SK-N-SH (cell line): ENCODE measurements around the gene PSME2. TPM values are rescaled to one million over a fixed set of nuclear protein-coding genes. Genes with fewer than 3 reads are reported as not detected.
A peak's percentile ranks its signal among the peaks of the same experiment; 100 is the strongest.

Source experiments
- CTCF ChIA-PET: fragments of 300-600, 350-600 bp; formaldehyde crosslinking; extraction: SDS; loops from one replicate; lab custom pipeline; 2021; lab: Yijun Ruan, JAX
- POLR2A ChIA-PET: fragments of 350-600 bp; sonication (Branson Sonifier 250); formaldehyde crosslinking; extraction: SDS; loops from one replicate; lab custom pipeline; 2020; ENCODE audit warnings: antibody characterized with exemption, inconsistent platforms; lab: Yijun Ruan, JAX
- DNase-seq: peaks from one replicate; pipeline ENCODE4 v3.0.0; 2012
- H2AFZ ChIP-seq: fragments of 200-600 bp; sonication (generic); 2 replicates; pipeline ENCODE4 v1.8.1; 2016; ENCODE audit warnings: antibody characterized with exemption, mild to moderate bottlenecking, low read depth
- H3F3A ChIP-seq: fragments of 200-600 bp; sonication (generic); replicated peaks from 2 replicates; pipeline ENCODE3; 2016; ENCODE audit warnings: antibody characterized with exemption, mild to moderate bottlenecking; ENCODE audit not compliant: insufficient read depth
- H3K27ac ChIP-seq, 2 experiments: fragments of 200-500 bp in 1 of 2; fragments of 200-600 bp in 1 of 2; sonication (Bioruptor generic) in 1 of 2; sonication (generic), shearing (Covaris generic) in 1 of 2; 2 replicates each; pipeline versions ENCODE4 v1.5.1 to v1.6.1; 2014 to 2016; ENCODE audit warnings: low read depth in 2 of 2, inconsistent platforms in 1 of 2, low read length in 1 of 2, mild to moderate bottlenecking in 1 of 2, mixed read lengths in 1 of 2
- H3K27me3 ChIP-seq: fragments of 200-600 bp; sonication (generic), shearing (Covaris generic); 2 replicates; pipeline ENCODE4 v1.6.1; 2016; ENCODE audit warnings: mixed run types; ENCODE audit not compliant: insufficient read depth
- H3K36me3 ChIP-seq, 2 experiments: fragments of 200-500 bp in 1 of 2; fragments of 200-600 bp in 1 of 2; sonication (Bioruptor generic) in 1 of 2; sonication (generic) in 1 of 2; replicated peaks in 1 of 2; 2 replicates each; pipeline versions ENCODE3 to v1.5.1; 2014 to 2016; ENCODE audit warnings: low read length in 1 of 2, mild to moderate bottlenecking in 1 of 2; ENCODE audit not compliant: insufficient read depth in 2 of 2, control insufficient read depth in 1 of 2
- H3K4me1 ChIP-seq, 2 experiments: fragments of 200-500 bp in 1 of 2; fragments of 200-600 bp in 1 of 2; sonication (Bioruptor generic) in 1 of 2; sonication (generic), shearing (Covaris generic) in 1 of 2; 2 replicates each; pipeline versions ENCODE4 v1.5.1 to v1.6.1; 2014 to 2016; ENCODE audit warnings: low read depth in 1 of 2, low read length in 1 of 2, mixed run types in 1 of 2; ENCODE audit not compliant: insufficient read depth in 2 of 2, control insufficient read depth in 1 of 2
- H3K4me2 ChIP-seq: fragments of 200-600 bp; sonication (generic), shearing (Covaris generic); 2 replicates; pipeline ENCODE4 v1.6.1; 2017; ENCODE audit warnings: mixed run types
- H3K4me3 ChIP-seq, 2 experiments: fragments of 200-500 bp in 1 of 2; fragments of 200-600 bp in 1 of 2; sonication (Bioruptor generic) in 1 of 2; sonication (generic), shearing (Covaris generic) in 1 of 2; 2 replicates each; pipeline versions ENCODE4 v1.5.1 to v1.8.1; 2014 to 2016; ENCODE audit warnings: low read depth in 2 of 2, inconsistent platforms in 1 of 2, low read length in 1 of 2, mild to moderate bottlenecking in 1 of 2, mixed read lengths in 1 of 2, moderate library complexity in 1 of 2
- H3K79me2 ChIP-seq: fragments of 200-600 bp; sonication (generic); 2 replicates; pipeline ENCODE4 v1.8.1; 2017; ENCODE audit warnings: mild to moderate bottlenecking; ENCODE audit not compliant: insufficient read depth
- H3K9ac ChIP-seq: fragments of 200-600 bp; sonication (generic); 2 replicates; pipeline ENCODE4 v1.6.1; 2017; ENCODE audit warnings: mixed run types
- H3K9me2 ChIP-seq: fragments of 200-600 bp; sonication (generic); 2 replicates; pipeline ENCODE4 v1.6.1; 2017; ENCODE audit warnings: mixed run types
- H3K9me3 ChIP-seq: fragments of 200-600 bp; sonication (generic); 2 replicates; pipeline ENCODE4 v1.6.1; 2017; ENCODE audit warnings: mixed run types, mild to moderate bottlenecking, moderate library complexity
- H4K20me1 ChIP-seq: fragments of 200-600 bp; sonication (generic); 2 replicates; pipeline ENCODE4 v1.6.1; 2017; ENCODE audit warnings: mild to moderate bottlenecking, mixed run types; ENCODE audit not compliant: insufficient read depth
- CHD2 ChIP-seq: fragments of 150-350 bp; IDR thresholded peaks from 2 replicates; pipeline ENCODE4 v1.6.1; 2018; ENCODE audit warnings: low read length; ENCODE audit not compliant: partially characterized antibody
- ELF1 ChIP-seq: IDR thresholded peaks from 2 replicates; pipeline ENCODE4 v1.4.0; 2012
- EP300 ChIP-seq, 2 experiments: IDR thresholded peaks; 2 replicates each; pipeline versions ENCODE4 v1.4.0 to v1.6.1; 2012; ENCODE audit warnings: borderline replicate concordance in 1 of 2, low read depth in 1 of 2, low read length in 1 of 2
- EZH2phosphoT487 ChIP-seq: fragments of 200-600 bp; sonication (generic); IDR thresholded peaks from 2 replicates; pipeline ENCODE4 v1.6.1; 2017; ENCODE audit warnings: low read depth, mixed run types, mild to moderate bottlenecking, antibody characterized with exemption, moderate library complexity, borderline replicate concordance
- FOXM1 ChIP-seq: IDR thresholded peaks from 2 replicates; pipeline ENCODE4 v1.4.0; 2012; ENCODE audit warnings: low read depth, mild to moderate bottlenecking
- GABPA ChIP-seq: IDR thresholded peaks from 2 replicates; pipeline ENCODE4 v1.4.0; 2012; ENCODE audit warnings: low read depth, mild to moderate bottlenecking
- JUND ChIP-seq: IDR thresholded peaks from 2 replicates; pipeline ENCODE4 v1.4.0; 2012
- MEF2A ChIP-seq: IDR thresholded peaks from 2 replicates; pipeline ENCODE4 v1.4.0; 2012; ENCODE audit warnings: low read depth, borderline replicate concordance
- MXI1 ChIP-seq: IDR thresholded peaks from 2 replicates; pipeline ENCODE4 v1.6.1; 2012; ENCODE audit warnings: mild to moderate bottlenecking, low read depth, low read length, improper control_type of control experiment
- NRF1 ChIP-seq: IDR thresholded peaks from 2 replicates; pipeline ENCODE4 v1.6.1; 2012; ENCODE audit warnings: low read depth, mild to moderate bottlenecking, low read length
- RAD21 ChIP-seq: IDR thresholded peaks from 2 replicates; pipeline ENCODE4 v1.6.1; 2012; ENCODE audit warnings: mild to moderate bottlenecking, low read length
- RFX5 ChIP-seq: IDR thresholded peaks from 2 replicates; pipeline ENCODE4 v1.6.1; 2012; ENCODE audit warnings: mild to moderate bottlenecking, improper control_type of control experiment, low read length
- SMC3 ChIP-seq: IDR thresholded peaks from 2 replicates; pipeline ENCODE4 v1.6.1; 2012; ENCODE audit warnings: low read depth, low read length, improper control_type of control experiment
- TAF1 ChIP-seq: IDR thresholded peaks from 2 replicates; pipeline ENCODE4 v1.6.1; 2012; ENCODE audit warnings: low read depth, mild to moderate bottlenecking, low read length, moderate library complexity, borderline replicate concordance
- TCF12 ChIP-seq: IDR thresholded peaks from 2 replicates; pipeline ENCODE4 v1.4.0; 2012
- TEAD4 ChIP-seq: IDR thresholded peaks from 2 replicates; pipeline ENCODE4 v1.4.0; 2012; ENCODE audit warnings: mild to moderate bottlenecking, borderline replicate concordance; ENCODE audit not compliant: insufficient read depth
- WGBS: methylation state at CpG from one replicate; pipeline ENCODE4 v1.1.6; 2017; ENCODE audit warnings: low lambda C conversion rate; 5-methylcytosine and 5-hydroxymethylcytosine counted together
- polyA plus RNA-seq, 3 experiments: library from polyadenylated mRNA; depleted of rRNA; stranded (reverse); fragments of >200 nt; gene quantifications; 2 replicates each; pipeline ENCODE4 v1.2.3, GENCODE V29; 2012
- TF ChIP-seq, protein P1 (sequence below): IDR thresholded peaks from 2 replicates; pipeline ENCODE4 v1.4.0; 2012; ENCODE audit warnings: low read depth, borderline replicate concordance
- TF ChIP-seq, protein P2 (sequence below): fragments of 150-350 bp; IDR thresholded peaks from 2 replicates; pipeline ENCODE4 v1.6.1; 2017; ENCODE audit warnings: antibody characterized with exemption, low read length, low read depth, borderline replicate concordance
- TF ChIP-seq, protein P3 (sequence below): fragments of 150-350 bp; IDR thresholded peaks from 2 replicates; pipeline ENCODE4 v1.6.1; 2016; ENCODE audit warnings: mild to moderate bottlenecking, low read depth, low read length
- TF ChIP-seq, protein P4 (sequence below): IDR thresholded peaks from 2 replicates; pipeline ENCODE4 v1.4.0; 2012; ENCODE audit warnings: low read depth, borderline replicate concordance
- TF ChIP-seq, protein P5 (sequence below): IDR thresholded peaks from 2 replicates; pipeline ENCODE4 v1.4.0; 2012; ENCODE audit warnings: low read depth
- TF ChIP-seq, protein P6 (sequence below): IDR thresholded peaks from 2 replicates; pipeline ENCODE4; 2012

PSME2 gene
- polyA plus RNA-seq, 1 of the 3 experiments (the other 2 are of a cell fraction), result 147 TPM

DNA sequence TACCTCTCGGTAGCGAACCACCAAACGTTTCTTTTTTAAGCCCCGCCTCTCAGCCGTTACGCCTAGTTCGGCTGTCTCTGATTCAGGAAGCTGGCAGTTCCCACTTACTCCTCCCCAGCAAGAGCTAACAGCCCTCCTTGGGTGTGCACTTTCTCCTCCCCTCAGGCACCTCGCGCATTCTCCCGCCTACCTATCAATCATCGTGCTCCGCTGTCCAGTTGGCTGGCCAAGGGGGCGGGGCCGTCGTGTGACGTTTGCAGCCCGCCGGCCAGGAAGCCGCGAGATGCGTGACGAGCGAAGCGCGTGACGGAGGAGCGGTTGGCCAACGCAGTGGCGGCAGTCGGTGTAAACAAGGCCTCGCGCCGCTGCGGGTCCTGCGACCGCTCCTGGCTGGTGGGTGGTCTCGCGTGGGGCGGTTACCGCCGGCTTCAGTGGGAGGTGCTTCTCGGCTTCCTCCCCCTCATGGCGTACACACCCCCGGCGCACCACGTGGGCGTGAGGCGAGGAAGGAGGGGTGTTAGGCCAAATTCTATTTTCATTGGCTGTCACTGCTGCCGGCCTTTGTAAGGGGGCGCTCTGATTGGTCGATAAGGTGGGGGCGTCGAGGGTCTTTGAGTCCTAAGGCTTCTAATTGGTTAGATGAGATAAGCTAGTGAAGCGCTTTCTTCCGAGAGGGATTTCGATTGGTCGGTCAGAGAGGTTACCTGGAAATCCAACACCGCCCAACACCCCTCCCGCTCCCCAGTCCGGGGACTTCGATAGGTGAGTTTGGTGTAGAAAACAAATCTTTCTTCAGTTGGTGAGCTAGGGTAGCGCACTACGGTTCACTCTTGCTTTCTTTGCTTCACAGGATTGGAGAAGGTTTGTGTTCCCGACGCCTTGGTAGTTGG, 31.6 kb downstream of the PSME2 start, which contains the start of the genes DCAF11 and NRL:
Gene DCAF11, plus strand, starts transcription at position 246 of the 890 bp plus-strand sequence. CDS start 818 bp downstream, outside the sequence.
Gene NRL, minus strand, starts transcription at position 418 of the 890 bp plus-strand sequence. CDS start 32,101 bp downstream, outside the sequence.
- peak within 1 kb of the TSS; percentile 71 to 88 for H3K4me3 ChIP-seq
- H3K9me3 ChIP-seq, result no peaks in the 10 kb centered on the region
- TF ChIP-seq, protein P1, sequence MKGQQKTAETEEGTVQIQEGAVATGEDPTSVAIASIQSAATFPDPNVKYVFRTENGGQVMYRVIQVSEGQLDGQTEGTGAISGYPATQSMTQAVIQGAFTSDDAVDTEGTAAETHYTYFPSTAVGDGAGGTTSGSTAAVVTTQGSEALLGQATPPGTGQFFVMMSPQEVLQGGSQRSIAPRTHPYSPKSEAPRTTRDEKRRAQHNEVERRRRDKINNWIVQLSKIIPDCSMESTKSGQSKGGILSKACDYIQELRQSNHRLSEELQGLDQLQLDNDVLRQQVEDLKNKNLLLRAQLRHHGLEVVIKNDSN, result peak; percentile 92
- TF ChIP-seq MEF2A (no peak), SMC3 (no peak), TAF1 (no peak), RFX5 (peak; percentile 91), MXI1 (peak; percentile 97), NRF1 (peak; percentile 72), GABPA (peak; percentile 31; the same call in 1 of the 2 replicates), RAD21 (no peak), JUND (no peak), CHD2 (peak; percentile 96), EZH2phosphoT487 (no peak), EP300 (IDR thresholded peaks at IDR 0.05; ENCODE audit: borderline replicate concordance in 1 of 2, low read depth in 1 of 2, low read length in 1 of 2) (peak in 1 of 2 experiments; percentile 25; a peak in 1 of 4 replicates), TEAD4 (no peak), ELF1 (peak; percentile 56), FOXM1 (no peak), TCF12 (no peak)
- TF ChIP-seq, protein P2, sequence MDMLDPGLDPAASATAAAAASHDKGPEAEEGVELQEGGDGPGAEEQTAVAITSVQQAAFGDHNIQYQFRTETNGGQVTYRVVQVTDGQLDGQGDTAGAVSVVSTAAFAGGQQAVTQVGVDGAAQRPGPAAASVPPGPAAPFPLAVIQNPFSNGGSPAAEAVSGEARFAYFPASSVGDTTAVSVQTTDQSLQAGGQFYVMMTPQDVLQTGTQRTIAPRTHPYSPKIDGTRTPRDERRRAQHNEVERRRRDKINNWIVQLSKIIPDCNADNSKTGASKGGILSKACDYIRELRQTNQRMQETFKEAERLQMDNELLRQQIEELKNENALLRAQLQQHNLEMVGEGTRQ, result peak; percentile 66
- TF ChIP-seq, protein P3, sequence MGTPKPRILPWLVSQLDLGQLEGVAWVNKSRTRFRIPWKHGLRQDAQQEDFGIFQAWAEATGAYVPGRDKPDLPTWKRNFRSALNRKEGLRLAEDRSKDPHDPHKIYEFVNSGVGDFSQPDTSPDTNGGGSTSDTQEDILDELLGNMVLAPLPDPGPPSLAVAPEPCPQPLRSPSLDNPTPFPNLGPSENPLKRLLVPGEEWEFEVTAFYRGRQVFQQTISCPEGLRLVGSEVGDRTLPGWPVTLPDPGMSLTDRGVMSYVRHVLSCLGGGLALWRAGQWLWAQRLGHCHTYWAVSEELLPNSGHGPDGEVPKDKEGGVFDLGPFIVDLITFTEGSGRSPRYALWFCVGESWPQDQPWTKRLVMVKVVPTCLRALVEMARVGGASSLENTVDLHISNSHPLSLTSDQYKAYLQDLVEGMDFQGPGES, result peak; percentile 94
- TF ChIP-seq, protein P4, sequence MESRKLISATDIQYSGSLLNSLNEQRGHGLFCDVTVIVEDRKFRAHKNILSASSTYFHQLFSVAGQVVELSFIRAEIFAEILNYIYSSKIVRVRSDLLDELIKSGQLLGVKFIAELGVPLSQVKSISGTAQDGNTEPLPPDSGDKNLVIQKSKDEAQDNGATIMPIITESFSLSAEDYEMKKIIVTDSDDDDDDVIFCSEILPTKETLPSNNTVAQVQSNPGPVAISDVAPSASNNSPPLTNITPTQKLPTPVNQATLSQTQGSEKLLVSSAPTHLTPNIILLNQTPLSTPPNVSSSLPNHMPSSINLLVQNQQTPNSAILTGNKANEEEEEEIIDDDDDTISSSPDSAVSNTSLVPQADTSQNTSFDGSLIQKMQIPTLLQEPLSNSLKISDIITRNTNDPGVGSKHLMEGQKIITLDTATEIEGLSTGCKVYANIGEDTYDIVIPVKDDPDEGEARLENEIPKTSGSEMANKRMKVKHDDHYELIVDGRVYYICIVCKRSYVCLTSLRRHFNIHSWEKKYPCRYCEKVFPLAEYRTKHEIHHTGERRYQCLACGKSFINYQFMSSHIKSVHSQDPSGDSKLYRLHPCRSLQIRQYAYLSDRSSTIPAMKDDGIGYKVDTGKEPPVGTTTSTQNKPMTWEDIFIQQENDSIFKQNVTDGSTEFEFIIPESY, result peak; percentile 92
- TF ChIP-seq, protein P5, sequence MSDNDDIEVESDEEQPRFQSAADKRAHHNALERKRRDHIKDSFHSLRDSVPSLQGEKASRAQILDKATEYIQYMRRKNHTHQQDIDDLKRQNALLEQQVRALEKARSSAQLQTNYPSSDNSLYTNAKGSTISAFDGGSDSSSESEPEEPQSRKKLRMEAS, result peak; percentile 94
- TF ChIP-seq, protein P6, sequence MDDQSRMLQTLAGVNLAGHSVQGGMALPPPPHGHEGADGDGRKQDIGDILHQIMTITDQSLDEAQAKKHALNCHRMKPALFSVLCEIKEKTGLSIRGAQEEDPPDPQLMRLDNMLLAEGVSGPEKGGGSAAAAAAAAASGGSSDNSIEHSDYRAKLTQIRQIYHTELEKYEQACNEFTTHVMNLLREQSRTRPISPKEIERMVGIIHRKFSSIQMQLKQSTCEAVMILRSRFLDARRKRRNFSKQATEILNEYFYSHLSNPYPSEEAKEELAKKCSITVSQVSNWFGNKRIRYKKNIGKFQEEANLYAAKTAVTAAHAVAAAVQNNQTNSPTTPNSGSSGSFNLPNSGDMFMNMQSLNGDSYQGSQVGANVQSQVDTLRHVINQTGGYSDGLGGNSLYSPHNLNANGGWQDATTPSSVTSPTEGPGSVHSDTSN, result peak; percentile 95
- H3K79me2 ChIP-seq, result peaks cover 6% of the 10 kb centered on the region; the same call in 1 of the 2 replicates
- H3K27ac ChIP-seq, result peak within 1 kb of the TSS; percentile 97 to 99
- H3F3A ChIP-seq, result peaks cover 11% of the 10 kb centered on the region
- ChIA-PET CTCF (interaction anchor here (0.7 to 3.8 kb wide), 15 partner anchors 20 to 526 kb away, joined by 3 to 25 read pairs (median 3); partner anchors contain the start of genes CARMIL3, IPO4, IRF9 and PCK2), POLR2A (interaction anchor here (0.6 to 3.2 kb wide), 19 partner anchors 8 to 794 kb away, joined by 3 to 28 read pairs (median 6); partner anchors contain the start of genes CARMIL3, EMC9, FITM1 and IRF9)
- no peaks in the 10 kb centered on the region for H3K9me2 ChIP-seq
- H2AFZ ChIP-seq, result peak within 1 kb of the TSS; percentile 74
- H3K9ac ChIP-seq, result peak within 1 kb of the TSS; percentile 91
- no peaks in the 10 kb centered on the region for H4K20me1 ChIP-seq
- H3K27me3 ChIP-seq, result no peaks in the 10 kb centered on the region
- WGBS, result under 1% methylated on average over 46 of the region's 65 CpGs
- peak; percentile 95 for DNase-seq
- H3K4me2 ChIP-seq, result peak within 1 kb of the TSS; percentile 90
- H3K4me1 ChIP-seq, result peaks cover 10 to 17% of the 10 kb centered on the region in 2 experiments
- H3K36me3 ChIP-seq, result peaks cover 12 to 31% of the 10 kb centered on the region in 2 experiments
